SK-N-SH treated with all-trans-retinoic acid at 6 μM for 48 hours (cell line): Measurements from ENCODE around the gene POLR2F.

Source experiments
- ATAC-seq: fragments of 200-7000 bp; cut with Tn5 transposase; 3 replicates; pipeline ENCODE4 v1.9.1; 2020; ENCODE audit warnings: mild to moderate bottlenecking, moderate library complexity
- BACH2 ChIP-seq: fragments of 250-450 bp; sonication (Bioruptor Pico); IDR thresholded peaks from 2 replicates; pipeline ENCODE4 v1.9.0; 2021; ENCODE audit warnings: mild to moderate bottlenecking, borderline replicate concordance
- CREB5 ChIP-seq: fragments of 250-450 bp; sonication (Bioruptor Pico); IDR thresholded peaks from 2 replicates; pipeline ENCODE4 v1.5.1; 2020; ENCODE audit warnings: low read depth, mild to moderate bottlenecking, moderate library complexity
- CSDC2 ChIP-seq: fragments of 250-450 bp; sonication (Bioruptor Pico); IDR thresholded peaks from 2 replicates; pipeline ENCODE4 v1.5.0; 2020; ENCODE audit warnings: mild to moderate bottlenecking, moderate library complexity
- ESRRG ChIP-seq: fragments of 250-450 bp; sonication (Bioruptor Pico); IDR thresholded peaks from 2 replicates; pipeline ENCODE4 v1.6.1; 2021; ENCODE audit warnings: mild to moderate bottlenecking
- GLIS3 ChIP-seq: fragments of 250-450 bp; sonication (Bioruptor Pico); IDR thresholded peaks from 2 replicates; pipeline ENCODE4 v1.5.0; 2020; ENCODE audit warnings: mild to moderate bottlenecking, moderate library complexity
- PATZ1 ChIP-seq: fragments of 250-450 bp; sonication (Bioruptor Pico); IDR thresholded peaks from 2 replicates; pipeline ENCODE4 v1.8.0; 2020; ENCODE audit warnings: mild to moderate bottlenecking, moderate library complexity, borderline replicate concordance
- POU6F1 ChIP-seq: fragments of 250-450 bp; sonication (Bioruptor Pico); IDR thresholded peaks from 2 replicates; pipeline ENCODE4 v1.8.0; 2021; ENCODE audit warnings: low read depth, mild to moderate bottlenecking, moderate library complexity, borderline replicate concordance
- PPARA ChIP-seq: fragments of 250-450 bp; sonication (Bioruptor Pico); IDR thresholded peaks from 2 replicates; pipeline ENCODE4 v1.5.0; 2020; ENCODE audit warnings: mild to moderate bottlenecking, borderline replicate concordance
- RARB ChIP-seq: fragments of 250-450 bp; sonication (Bioruptor Pico); IDR thresholded peaks from 2 replicates; pipeline ENCODE4 v1.8.0; 2021; ENCODE audit warnings: mild to moderate bottlenecking, moderate library complexity
- TCF4 ChIP-seq: fragments of 250-450 bp; sonication (Bioruptor Pico); IDR thresholded peaks from 2 replicates; pipeline ENCODE4 v1.8.0; 2021; ENCODE audit warnings: mild to moderate bottlenecking, moderate library complexity, borderline replicate concordance
- TOX ChIP-seq: fragments of 250-450 bp; sonication (Bioruptor Pico); IDR thresholded peaks from 2 replicates; pipeline ENCODE4 v1.8.0; 2021; ENCODE audit warnings: mild to moderate bottlenecking, moderate library complexity, borderline replicate concordance
- ZC3H10 ChIP-seq: fragments of 250-450 bp; sonication (Bioruptor Pico); IDR thresholded peaks from 2 replicates; pipeline ENCODE4 v1.5.1; 2021; ENCODE audit warnings: mild to moderate bottlenecking, moderate library complexity
- ZFP30 ChIP-seq: fragments of 450-650 bp; formaldehyde crosslinking; IDR thresholded peaks from 2 replicates; pipeline ENCODE4 v1.5.0; 2022; ENCODE audit warnings: mild to moderate bottlenecking, moderate library complexity
- ZNF565 ChIP-seq: fragments of 450-650 bp; formaldehyde crosslinking; conservative IDR thresholded peaks from 2 replicates; pipeline ENCODE4 v1.5.0; 2020; ENCODE audit warnings: low read depth, mild to moderate bottlenecking, moderate library complexity
- ZNF70 ChIP-seq: fragments of 450-650 bp; formaldehyde crosslinking; IDR thresholded peaks from 2 replicates; pipeline ENCODE4 v1.5.0; 2020; ENCODE audit warnings: mild to moderate bottlenecking, moderate library complexity
- ZNF8 ChIP-seq: fragments of 450-650 bp; formaldehyde crosslinking; IDR thresholded peaks from 2 replicates; pipeline ENCODE4 v1.5.0; 2020; ENCODE audit warnings: mild to moderate bottlenecking, moderate library complexity
- TF ChIP-seq, protein P1 (sequence below): fragments of 250-450 bp; sonication (Bioruptor Pico); IDR thresholded peaks from 2 replicates; pipeline ENCODE4 v1.5.1; 2021; ENCODE audit warnings: mild to moderate bottlenecking, moderate library complexity
- TF ChIP-seq, protein P2 (sequence below): fragments of 250-450 bp; sonication (Bioruptor Pico); IDR thresholded peaks from 2 replicates; pipeline ENCODE4 v1.5.0; 2020; ENCODE audit warnings: mild to moderate bottlenecking, moderate library complexity

Gene POLR2F

GRCh38 chr22:37932401-37932800, 21.1 kb upstream of the POLR2F start:
- TF ChIP-seq POU6F1, result no peak
- no peak for TF ChIP-seq RARB (CRISPR knock-in tag)
- TF ChIP-seq, protein P1, sequence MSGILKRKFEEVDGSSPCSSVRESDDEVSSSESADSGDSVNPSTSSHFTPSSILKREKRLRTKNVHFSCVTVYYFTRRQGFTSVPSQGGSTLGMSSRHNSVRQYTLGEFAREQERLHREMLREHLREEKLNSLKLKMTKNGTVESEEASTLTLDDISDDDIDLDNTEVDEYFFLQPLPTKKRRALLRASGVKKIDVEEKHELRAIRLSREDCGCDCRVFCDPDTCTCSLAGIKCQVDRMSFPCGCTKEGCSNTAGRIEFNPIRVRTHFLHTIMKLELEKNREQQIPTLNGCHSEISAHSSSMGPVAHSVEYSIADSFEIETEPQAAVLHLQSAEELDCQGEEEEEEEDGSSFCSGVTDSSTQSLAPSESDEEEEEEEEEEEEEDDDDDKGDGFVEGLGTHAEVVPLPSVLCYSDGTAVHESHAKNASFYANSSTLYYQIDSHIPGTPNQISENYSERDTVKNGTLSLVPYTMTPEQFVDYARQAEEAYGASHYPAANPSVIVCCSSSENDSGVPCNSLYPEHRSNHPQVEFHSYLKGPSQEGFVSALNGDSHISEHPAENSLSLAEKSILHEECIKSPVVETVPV (CRISPR knock-in tag), result no peak
- TF ChIP-seq ZC3H10 (CRISPR knock-in tag), result no peak
- no peak for TF ChIP-seq ESRRG (CRISPR knock-in tag)
- TF ChIP-seq PPARA (CRISPR knock-in tag), result no peak
- TF ChIP-seq ZNF8, result no peak
- TF ChIP-seq GLIS3 (CRISPR knock-in tag), result no peak
- TF ChIP-seq TOX (CRISPR knock-in tag), result no peak
- TF ChIP-seq ZNF70 (CRISPR knock-in tag), result no peak
- TF ChIP-seq TCF4 (CRISPR knock-in tag), result no peak
- TF ChIP-seq ZNF565 (CRISPR knock-in tag), result no peak
- no peak for TF ChIP-seq BACH2 (CRISPR knock-in tag)
- no peak for TF ChIP-seq PATZ1 (CRISPR knock-in tag)
- TF ChIP-seq ZFP30, result no peak
- no peak for ATAC-seq

GRCh38 chr22:37932821-37933578, 20.5 kb upstream of the POLR2F start:
- TF ChIP-seq BACH2 (CRISPR knock-in tag) (no peak), PATZ1 (CRISPR knock-in tag) (no peak), RARB (CRISPR knock-in tag) (no peak), TOX (CRISPR knock-in tag) (no peak)
- ATAC-seq, result no peak

- ATAC-seq, result peak; percentile 99
Measured at GRCh38 chr22:37933711-37934376, 19.7 kb upstream of the POLR2F start.

More at GRCh38 chr22:37933711-37934376, 19.7 kb upstream of the POLR2F start:
- TF ChIP-seq CSDC2 (CRISPR knock-in tag), result no peak
- no peak for TF ChIP-seq CREB5
- TF ChIP-seq ZC3H10 (CRISPR knock-in tag), result no peak
- TF ChIP-seq ZNF8, result no peak
- TF ChIP-seq, protein P2, sequence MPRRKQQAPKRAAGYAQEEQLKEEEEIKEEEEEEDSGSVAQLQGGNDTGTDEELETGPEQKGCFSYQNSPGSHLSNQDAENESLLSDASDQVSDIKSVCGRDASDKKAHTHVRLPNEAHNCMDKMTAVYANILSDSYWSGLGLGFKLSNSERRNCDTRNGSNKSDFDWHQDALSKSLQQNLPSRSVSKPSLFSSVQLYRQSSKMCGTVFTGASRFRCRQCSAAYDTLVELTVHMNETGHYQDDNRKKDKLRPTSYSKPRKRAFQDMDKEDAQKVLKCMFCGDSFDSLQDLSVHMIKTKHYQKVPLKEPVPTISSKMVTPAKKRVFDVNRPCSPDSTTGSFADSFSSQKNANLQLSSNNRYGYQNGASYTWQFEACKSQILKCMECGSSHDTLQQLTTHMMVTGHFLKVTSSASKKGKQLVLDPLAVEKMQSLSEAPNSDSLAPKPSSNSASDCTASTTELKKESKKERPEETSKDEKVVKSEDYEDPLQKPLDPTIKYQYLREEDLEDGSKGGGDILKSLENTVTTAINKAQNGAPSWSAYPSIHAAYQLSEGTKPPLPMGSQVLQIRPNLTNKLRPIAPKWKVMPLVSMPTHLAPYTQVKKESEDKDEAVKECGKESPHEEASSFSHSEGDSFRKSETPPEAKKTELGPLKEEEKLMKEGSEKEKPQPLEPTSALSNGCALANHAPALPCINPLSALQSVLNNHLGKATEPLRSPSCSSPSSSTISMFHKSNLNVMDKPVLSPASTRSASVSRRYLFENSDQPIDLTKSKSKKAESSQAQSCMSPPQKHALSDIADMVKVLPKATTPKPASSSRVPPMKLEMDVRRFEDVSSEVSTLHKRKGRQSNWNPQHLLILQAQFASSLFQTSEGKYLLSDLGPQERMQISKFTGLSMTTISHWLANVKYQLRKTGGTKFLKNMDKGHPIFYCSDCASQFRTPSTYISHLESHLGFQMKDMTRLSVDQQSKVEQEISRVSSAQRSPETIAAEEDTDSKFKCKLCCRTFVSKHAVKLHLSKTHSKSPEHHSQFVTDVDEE (CRISPR knock-in tag), result no peak
- TF ChIP-seq POU6F1, result no peak
- TF ChIP-seq, protein P1 (CRISPR knock-in tag), result no peak
- TF ChIP-seq, all 23 proteins: peak for 0
